ENCODE data around the gene AXIN1.
"Not testable (repeated sequence)": the region's sequence is repeated elsewhere in the genome, so short reads cannot be mapped to it uniquely, and the experiment has no call there.

Gene AXIN1

GRCh38 chr16:263182-263774 lies 89.2 kb downstream of the AXIN1 start:
- no peak for DNase-seq

- no peak for DNase-seq
These were observed 90.3 kb downstream of the AXIN1 start for GRCh38 chr16:262121-262745.

GRCh38 chr16:261031-261691 lies 91.4 kb downstream of the AXIN1 start:
- no peak for DNase-seq

GRCh38 chr16:260326-260725 lies 92.2 kb downstream of the AXIN1 start:
- no peak for DNase-seq

- no peak for DNase-seq
These were observed 92.7 kb downstream of the AXIN1 start for GRCh38 chr16:259814-260253.

GRCh38 chr16:259226-259625 lies 93.3 kb downstream of the AXIN1 start:
- peak; percentile 82 for DNase-seq

- not testable (repeated sequence) for DNase-seq
These were observed 94.4 kb downstream of the AXIN1 start for GRCh38 chr16:258091-258490.

GRCh38 chr16:255183-255582 lies 97.3 kb downstream of the AXIN1 start:
- no peak for DNase-seq

- DNase-seq: no peak
These were observed 98.1 kb downstream of the AXIN1 start for GRCh38 chr16:254461-254860.

GRCh38 chr16:253833-254232 lies 98.7 kb downstream of the AXIN1 start:
- DNase-seq: no peak

- DNase-seq: no peak
These were observed 99.9 kb downstream of the AXIN1 start for GRCh38 chr16:252366-253337.

GRCh38 chr16:249431-249830 lies 103.1 kb downstream of the AXIN1 start:
- no peak for DNase-seq

- no peak for DNase-seq
These were observed 105.5 kb downstream of the AXIN1 start for GRCh38 chr16:247027-247426.

- DNase-seq: no peak
These were observed 107.4 kb downstream of the AXIN1 start for GRCh38 chr16:245105-245504.

GRCh38 chr16:243348-243747 lies 109.2 kb downstream of the AXIN1 start:
- DNase-seq: no peak

GRCh38 chr16:242281-242680 lies 110.2 kb downstream of the AXIN1 start:
- DNase-seq: no peak

GRCh38 chr16:240559-240958 lies 112.0 kb downstream of the AXIN1 start:
- DNase-seq: no peak

- DNase-seq: no peak
These were observed 112.6 kb downstream of the AXIN1 start for GRCh38 chr16:239948-240277.

All from hematopoietic multipotent progenitor cell treated with erythropoietin and hydrocortisone succinate and interleukin-3 and kit ligand, for 8 days (in vitro differentiated cells).